Measurements from ENCODE around the gene HUWE1. TPM values are rescaled to one million over a fixed set of nuclear protein-coding genes. Genes with fewer than 3 reads are reported as not detected.
A peak's percentile ranks its signal among the peaks of the same experiment; 100 is the strongest.

HUWE1 gene
- polyA plus RNA-seq, 1 experiment, result 76.1 TPM

- TF ChIP-seq CTCF (IDR thresholded peaks at IDR 0.05; ENCODE audit: low read depth, low read length), result no peak
- POLR2A ChIA-PET, result no interaction called here
- Histone ChIP-seq H3K27me3 (ENCODE audit: control insufficient read depth, insufficient read depth, low read length) (peaks cover 3% of the 10 kb centered on the region), H3K27ac (ENCODE audit: low read depth, low read length) (no peak overlapping the region), H3K9me3 (ENCODE audit: control insufficient read depth, insufficient read depth, low read length) (no peaks in the 10 kb centered on the region), H3K4me3 (ENCODE audit: low read depth, low read length) (no peak overlapping the region)
- peak; percentile 10 for DNase-seq (ENCODE audit: low read depth, low spot score)
- CTCF ChIA-PET, result no interaction called here
Observed at GRCh38 chrX:53483838-53484405, 202.6 kb downstream of the HUWE1 start.

- Histone ChIP-seq H3K27ac (ENCODE audit: low read depth, low read length) (no peak overlapping the region), H3K9me3 (ENCODE audit: control insufficient read depth, insufficient read depth, low read length) (no peaks in the 10 kb centered on the region), H3K4me3 (ENCODE audit: low read depth, low read length) (no peak overlapping the region), H3K27me3 (ENCODE audit: control insufficient read depth, insufficient read depth, low read length) (peaks cover 3% of the 10 kb centered on the region)
- CTCF ChIA-PET, result interaction anchor here (1.3 to 1.8 kb wide), 2 partner anchors 31 to 38 kb away, joined by 3 to 9 read pairs; no protein-coding TSS in a partner anchor
- DNase-seq (ENCODE audit: low read depth, low spot score), result no peak
- no peak for TF ChIP-seq CTCF (IDR thresholded peaks at IDR 0.05; ENCODE audit: low read depth, low read length)
- POLR2A ChIA-PET, result no interaction called here
Observed at GRCh38 chrX:53483416-53483815, 203.1 kb downstream of the HUWE1 start.

Small RNAs within 50 kb of the gene (small RNA-seq; reads per million reads assigned to genes)
- gene MIR98 (ENCODE audit: insufficient read length, low read depth), result 12,742 reads per million, percentile 99 among the genes with 10 or more reads in this experiment
- 1,616 reads per million, percentile 97 among the genes with 10 or more reads in this experiment for gene MIRLET7F2 (ENCODE audit: insufficient read length, low read depth)
